Measurements from ENCODE around the gene MLLT6.

MLLT6 gene

DNA sequence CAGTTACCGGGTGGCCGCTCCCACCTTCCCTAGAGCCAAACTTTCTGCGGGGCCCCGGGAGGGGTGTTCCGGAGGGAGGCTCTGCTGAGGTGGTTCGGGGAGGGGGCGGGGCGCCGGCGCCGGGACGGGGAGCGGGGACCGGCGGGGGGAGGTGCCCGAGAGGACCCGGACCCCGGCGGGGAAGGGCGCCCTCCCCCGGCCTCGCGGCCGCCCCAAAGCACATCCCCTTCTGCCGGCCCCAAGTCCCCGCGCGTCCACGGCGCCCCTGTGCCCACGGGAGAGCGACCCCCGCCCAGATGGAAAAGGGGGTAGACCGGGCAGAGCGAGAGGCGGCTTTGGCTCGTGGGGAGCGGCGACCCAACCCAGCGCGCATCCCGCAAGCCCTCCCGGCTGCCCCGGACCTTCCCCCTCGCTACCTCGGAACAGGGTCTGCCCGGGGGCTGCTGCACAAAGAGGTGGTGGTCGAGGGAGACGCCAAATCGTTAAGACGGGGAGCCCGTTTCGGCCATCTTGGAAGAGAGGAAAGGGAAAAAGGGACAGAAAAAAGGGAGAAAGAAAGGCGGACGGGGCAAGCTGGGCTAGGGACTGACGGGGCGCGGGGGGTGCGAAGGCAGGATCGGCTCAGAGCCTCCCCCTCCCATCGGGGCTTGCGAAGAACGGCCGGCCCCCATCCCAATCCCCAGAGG, 42.5 kb downstream of the MLLT6 start:
- TF ChIP-seq CTCF (IDR thresholded peaks at IDR 0.05) (no peak), ZFX (IDR thresholded peaks at IDR 0.05; ENCODE audit: borderline replicate concordance) (no peak)
- H3K27ac ChIP-seq, result peak overlapping the region; percentile 99

- H3K27ac ChIP-seq, result peak within 1 kb of the TSS; percentile 99
- TF ChIP-seq CTCF (IDR thresholded peaks at IDR 0.05) (no peak), ZFX (IDR thresholded peaks at IDR 0.05; ENCODE audit: borderline replicate concordance) (no peak)
Measured at GRCh38 chr17:38748149-38748891, 43.2 kb downstream of the MLLT6 start, which contains the start of gene PCGF2. Gene PCGF2, minus strand, starts transcription at chr17:38748336. Its CDS starts 7,934 bp downstream, at chr17:38740402.

GRCh38 chr17:38748892-38749222, 43.8 kb downstream of the MLLT6 start:
- no peak for TF ChIP-seq CTCF (IDR thresholded peaks at IDR 0.05)
- TF ChIP-seq ZFX (IDR thresholded peaks at IDR 0.05; ENCODE audit: borderline replicate concordance), result no peak
- peak overlapping the region; percentile 99 for H3K27ac ChIP-seq

- no peak for TF ChIP-seq CTCF (IDR thresholded peaks at IDR 0.05)
- TF ChIP-seq ZFX (IDR thresholded peaks at IDR 0.05; ENCODE audit: borderline replicate concordance), result no peak
- peak overlapping the region; percentile 99 for H3K27ac ChIP-seq
Measured at GRCh38 chr17:38749223-38750043, 44.4 kb downstream of the MLLT6 start.

GRCh38 chr17:38750044-38750311, 44.9 kb downstream of the MLLT6 start:
- H3K27ac ChIP-seq, result peak overlapping the region; percentile 99

GRCh38 chr17:38750312-38751121, 45.4 kb downstream of the MLLT6 start:
- H3K27ac ChIP-seq, result peak overlapping the region; percentile 99
- TF ChIP-seq ZFX (IDR thresholded peaks at IDR 0.05; ENCODE audit: borderline replicate concordance) (no peak), CTCF (IDR thresholded peaks at IDR 0.05) (no peak)

More at GRCh38 chr17:38750044-38750311, 44.9 kb downstream of the MLLT6 start:
- TF ChIP-seq CTCF (IDR thresholded peaks at IDR 0.05) (no peak), ZFX (IDR thresholded peaks at IDR 0.05; ENCODE audit: borderline replicate concordance) (no peak)

All from 22Rv1 (cell line).